K562 (cell line): ENCODE results near the gene TSPAN14. TPM values are rescaled to one million over a fixed set of nuclear protein-coding genes. Genes with fewer than 3 reads are reported as not detected.

ENCODE experiments used
- BCOR ChIP-seq: fragments of 450-650 bp; IDR thresholded peaks from 2 replicates; pipeline ENCODE4 v1.6.1; 2016
- CC2D1A ChIP-seq: fragments of 450-650 bp; IDR thresholded peaks from 2 replicates; pipeline ENCODE4 v1.6.1; 2017; ENCODE audit warnings: mild to moderate bottlenecking
- DPF2 ChIP-seq: fragments of 450-650 bp; IDR thresholded peaks from 2 replicates; pipeline ENCODE4 v1.6.1; 2016
- HMG20B ChIP-seq: fragments of 250-450 bp; sonication (Bioruptor Pico); IDR thresholded peaks from 2 replicates; pipeline ENCODE4 v1.5.0; 2021; ENCODE audit warnings: mild to moderate bottlenecking
- HSF4 ChIP-seq: fragments of 250-450 bp; sonication (Bioruptor Pico); IDR thresholded peaks from 2 replicates; pipeline ENCODE4 v2.1.2; 2022; ENCODE audit warnings: mild to moderate bottlenecking, moderate library complexity, borderline replicate concordance
- ILK ChIP-seq: fragments of 450-650 bp; IDR thresholded peaks from 2 replicates; pipeline ENCODE4 v1.6.1; 2016; ENCODE audit warnings: missing genetic modification characterization, low read depth, mild to moderate bottlenecking, missing compliant biosample characterization, moderate library complexity, borderline replicate concordance
- JUND ChIP-seq, 2 experiments: IDR thresholded peaks; 2 replicates in 1 of 2; 3 replicates in 1 of 2; pipeline ENCODE4 v1.6.1; 2011; ENCODE audit warnings: borderline replicate concordance in 2 of 2, low read depth in 2 of 2, low read length in 2 of 2, improper control_type of control experiment in 1 of 2, missing biosample characterization in 1 of 2, missing genetic modification characterization in 1 of 2, missing genetic modification reagents in 1 of 2
- LEF1 ChIP-seq: fragments of 450-650 bp; IDR thresholded peaks from 2 replicates; pipeline ENCODE4 v1.6.1; 2016; ENCODE audit warnings: mild to moderate bottlenecking
- MAFK ChIP-seq: IDR thresholded peaks from 2 replicates; pipeline ENCODE4 v1.6.1; 2011; ENCODE audit warnings: low read length, improper control_type of control experiment
- MYC ChIP-seq, 2 experiments: fragments of 250-450 bp in 1 of 2; sonication (Bioruptor Pico) in 1 of 2; IDR thresholded peaks; 2 replicates each; pipeline versions ENCODE4 v1.5.1 to v1.6.1; 2012 to 2021; ENCODE audit warnings: low read depth in 2 of 2, borderline replicate concordance in 1 of 2, improper control_type of control experiment in 1 of 2, low read length in 1 of 2, mild to moderate bottlenecking in 1 of 2, moderate library complexity in 1 of 2
- PHTF2 ChIP-seq: fragments of 250-450 bp; sonication (Bioruptor Pico); IDR thresholded peaks from 2 replicates; pipeline ENCODE4 v1.5.0; 2021; ENCODE audit warnings: mild to moderate bottlenecking
- RBM39 ChIP-seq: fragments of 200-400 bp; formaldehyde crosslinking; optimal IDR thresholded peaks from 2 replicates; pipeline ENCODE3; 2018; ENCODE audit warnings: low read depth, low read length
- RNF2 ChIP-seq: sonication (generic); IDR thresholded peaks from 2 replicates; pipeline ENCODE4 v1.6.1; 2016
- ZBTB7A ChIP-seq: IDR thresholded peaks from 2 replicates; pipeline ENCODE4 v1.6.1; 2011; ENCODE audit warnings: low read depth, mild to moderate bottlenecking, low read length, moderate library complexity, borderline replicate concordance; ENCODE audit not compliant: control insufficient read depth
- ZNF766 ChIP-seq: fragments of 200-800 bp; sonication (Bioruptor generic); conservative IDR thresholded peaks from 2 replicates; pipeline ENCODE4 v1.6.1; 2016; ENCODE audit warnings: missing genetic modification characterization, missing compliant biosample characterization
- polyA plus RNA-seq, 8 experiments: library from polyadenylated mRNA; depleted of rRNA in 4 of 8; stranded (reverse) in 5 of 8; unstranded in 3 of 8; fragments of >200 nt; fragmentation: Nextera tagmentation in 2 of 8; fragmentation: Illumina TruSeq in 1 of 8; extraction: Ambion mirVana in 2 of 8; extraction: Trizol in 1 of 8; gene quantifications; 2 replicates each; pipeline versions ENCODE4 v1.2.1 to v1.2.3, GENCODE V29; 2011 to 2014; ENCODE audit warnings: inconsistent platforms in 1 of 8, missing spikeins in 1 of 8
- total RNA-seq, 7 experiments: library from RNA; depleted of rRNA in 6 of 7; stranded (reverse); fragments of >200 nt in 6 of 7; fragmentation: Illumina TruSeq in 2 of 7; extraction: Trizol in 2 of 7; gene quantifications; 2 replicates each; pipeline versions ENCODE4 v1.2.1 to v1.2.3, GENCODE V29; 2011 to 2021; ENCODE audit warnings: low replicate concordance in 1 of 7
- TF ChIP-seq, protein P1 (sequence below): fragments of 450-650 bp; IDR thresholded peaks from 2 replicates; pipeline ENCODE4 v1.6.1; 2016; ENCODE audit warnings: borderline replicate concordance
- TF ChIP-seq, protein P2 (sequence below): fragments of 450-650 bp; IDR thresholded peaks from 2 replicates; pipeline ENCODE4 v1.6.1; 2016
- TF ChIP-seq, protein P3 (sequence below): fragments of 450-650 bp; IDR thresholded peaks from 2 replicates; pipeline ENCODE4 v1.6.1; 2017; ENCODE audit warnings: antibody characterized with exemption, mild to moderate bottlenecking
- TF ChIP-seq, protein P4 (sequence below): sonication (generic); formaldehyde crosslinking; IDR thresholded peaks from 2 replicates; pipeline ENCODE4 v1.8.0; 2022; ENCODE audit warnings: mild to moderate bottlenecking, low read depth, missing genetic modification reagents

The TSPAN14 gene
- total and polyA plus RNA-seq, 9 of the 15 experiments (the other 6 are each of a cell fraction or from before 2014, with no cell fraction given): 5.8 to 92.9 (median 23.3) TPM

DNA sequence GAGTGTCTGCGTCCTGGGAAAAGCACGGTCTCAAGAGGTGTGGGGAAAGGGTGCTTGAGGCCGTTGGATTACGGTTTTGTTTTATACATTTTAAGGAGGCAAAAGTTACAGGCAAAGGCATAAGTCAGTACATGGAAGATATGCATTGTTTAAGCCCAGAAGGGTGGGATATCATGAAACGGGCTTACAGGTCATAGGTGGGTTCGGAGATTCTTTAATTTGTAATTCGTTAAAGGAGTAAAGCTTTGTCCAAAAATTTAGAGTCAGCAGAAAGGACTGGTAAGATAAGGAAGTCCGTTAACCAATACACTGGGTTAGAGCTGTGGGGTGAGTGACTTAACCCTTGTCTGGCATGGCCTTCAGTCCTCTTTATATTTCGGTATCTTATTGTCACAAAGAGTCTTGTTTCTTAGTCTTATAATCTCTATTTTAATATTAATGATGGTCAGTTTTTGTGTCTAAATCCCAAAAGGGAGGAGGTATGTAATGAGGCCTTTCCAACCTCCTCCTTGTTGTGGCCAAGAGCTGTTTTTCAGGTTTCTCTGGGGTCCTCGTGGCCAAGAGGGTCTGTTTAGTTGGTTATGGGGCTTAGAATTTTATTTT lies 12.7 kb downstream of the TSPAN14 start (continued):
- TF ChIP-seq HMG20B (no peak), RNF2 (0 out of 2 replicates have a peak, but pooled peaks have one; percentile 27), PHTF2 (no peak), ZNF766 (CRISPR knock-in tag) (peak; percentile 87), HSF4 (0 out of 2 replicates have a peak, but pooled peaks have one; percentile 2), CC2D1A (peak; percentile 13; the same call in 1 of the 2 replicates), LEF1 (peak; percentile 54; the same call in 1 of the 2 replicates), JUND (IDR thresholded peaks at IDR 0.05; ENCODE audit: borderline replicate concordance, low read depth, low read length) (peak; percentile 29; the same call in 1 of the 2 replicates), JUND (tag; IDR thresholded peaks at IDR 0.05; ENCODE audit: borderline replicate concordance, low read depth, low read length) (peak; percentile 63; the same call in 2 of the 3 replicates), DPF2 (peak; percentile 72; the same call in 1 of the 2 replicates), MYC (IDR thresholded peaks at IDR 0.05; ENCODE audit: low read depth, low read length) (no peak), MYC (CRISPR knock-in tag; IDR thresholded peaks at IDR 0.05; ENCODE audit: borderline replicate concordance, low read depth) (no peak), ZBTB7A (no peak), MAFK (peak; percentile 86), ILK (no peak), BCOR (no peak), RBM39 (no peak)
- TF ChIP-seq, protein P1, sequence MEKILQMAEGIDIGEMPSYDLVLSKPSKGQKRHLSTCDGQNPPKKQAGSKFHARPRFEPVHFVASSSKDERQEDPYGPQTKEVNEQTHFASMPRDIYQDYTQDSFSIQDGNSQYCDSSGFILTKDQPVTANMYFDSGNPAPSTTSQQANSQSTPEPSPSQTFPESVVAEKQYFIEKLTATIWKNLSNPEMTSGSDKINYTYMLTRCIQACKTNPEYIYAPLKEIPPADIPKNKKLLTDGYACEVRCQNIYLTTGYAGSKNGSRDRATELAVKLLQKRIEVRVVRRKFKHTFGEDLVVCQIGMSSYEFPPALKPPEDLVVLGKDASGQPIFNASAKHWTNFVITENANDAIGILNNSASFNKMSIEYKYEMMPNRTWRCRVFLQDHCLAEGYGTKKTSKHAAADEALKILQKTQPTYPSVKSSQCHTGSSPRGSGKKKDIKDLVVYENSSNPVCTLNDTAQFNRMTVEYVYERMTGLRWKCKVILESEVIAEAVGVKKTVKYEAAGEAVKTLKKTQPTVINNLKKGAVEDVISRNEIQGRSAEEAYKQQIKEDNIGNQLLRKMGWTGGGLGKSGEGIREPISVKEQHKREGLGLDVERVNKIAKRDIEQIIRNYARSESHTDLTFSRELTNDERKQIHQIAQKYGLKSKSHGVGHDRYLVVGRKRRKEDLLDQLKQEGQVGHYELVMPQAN: 0 out of 2 replicates have a peak, but pooled peaks have one; percentile 29
- TF ChIP-seq, protein P2, sequence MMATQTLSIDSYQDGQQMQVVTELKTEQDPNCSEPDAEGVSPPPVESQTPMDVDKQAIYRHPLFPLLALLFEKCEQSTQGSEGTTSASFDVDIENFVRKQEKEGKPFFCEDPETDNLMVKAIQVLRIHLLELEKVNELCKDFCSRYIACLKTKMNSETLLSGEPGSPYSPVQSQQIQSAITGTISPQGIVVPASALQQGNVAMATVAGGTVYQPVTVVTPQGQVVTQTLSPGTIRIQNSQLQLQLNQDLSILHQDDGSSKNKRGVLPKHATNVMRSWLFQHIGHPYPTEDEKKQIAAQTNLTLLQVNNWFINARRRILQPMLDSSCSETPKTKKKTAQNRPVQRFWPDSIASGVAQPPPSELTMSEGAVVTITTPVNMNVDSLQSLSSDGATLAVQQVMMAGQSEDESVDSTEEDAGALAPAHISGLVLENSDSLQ: 0 out of 2 replicates have a peak, but pooled peaks have one; percentile 4
- TF ChIP-seq, protein P3, sequence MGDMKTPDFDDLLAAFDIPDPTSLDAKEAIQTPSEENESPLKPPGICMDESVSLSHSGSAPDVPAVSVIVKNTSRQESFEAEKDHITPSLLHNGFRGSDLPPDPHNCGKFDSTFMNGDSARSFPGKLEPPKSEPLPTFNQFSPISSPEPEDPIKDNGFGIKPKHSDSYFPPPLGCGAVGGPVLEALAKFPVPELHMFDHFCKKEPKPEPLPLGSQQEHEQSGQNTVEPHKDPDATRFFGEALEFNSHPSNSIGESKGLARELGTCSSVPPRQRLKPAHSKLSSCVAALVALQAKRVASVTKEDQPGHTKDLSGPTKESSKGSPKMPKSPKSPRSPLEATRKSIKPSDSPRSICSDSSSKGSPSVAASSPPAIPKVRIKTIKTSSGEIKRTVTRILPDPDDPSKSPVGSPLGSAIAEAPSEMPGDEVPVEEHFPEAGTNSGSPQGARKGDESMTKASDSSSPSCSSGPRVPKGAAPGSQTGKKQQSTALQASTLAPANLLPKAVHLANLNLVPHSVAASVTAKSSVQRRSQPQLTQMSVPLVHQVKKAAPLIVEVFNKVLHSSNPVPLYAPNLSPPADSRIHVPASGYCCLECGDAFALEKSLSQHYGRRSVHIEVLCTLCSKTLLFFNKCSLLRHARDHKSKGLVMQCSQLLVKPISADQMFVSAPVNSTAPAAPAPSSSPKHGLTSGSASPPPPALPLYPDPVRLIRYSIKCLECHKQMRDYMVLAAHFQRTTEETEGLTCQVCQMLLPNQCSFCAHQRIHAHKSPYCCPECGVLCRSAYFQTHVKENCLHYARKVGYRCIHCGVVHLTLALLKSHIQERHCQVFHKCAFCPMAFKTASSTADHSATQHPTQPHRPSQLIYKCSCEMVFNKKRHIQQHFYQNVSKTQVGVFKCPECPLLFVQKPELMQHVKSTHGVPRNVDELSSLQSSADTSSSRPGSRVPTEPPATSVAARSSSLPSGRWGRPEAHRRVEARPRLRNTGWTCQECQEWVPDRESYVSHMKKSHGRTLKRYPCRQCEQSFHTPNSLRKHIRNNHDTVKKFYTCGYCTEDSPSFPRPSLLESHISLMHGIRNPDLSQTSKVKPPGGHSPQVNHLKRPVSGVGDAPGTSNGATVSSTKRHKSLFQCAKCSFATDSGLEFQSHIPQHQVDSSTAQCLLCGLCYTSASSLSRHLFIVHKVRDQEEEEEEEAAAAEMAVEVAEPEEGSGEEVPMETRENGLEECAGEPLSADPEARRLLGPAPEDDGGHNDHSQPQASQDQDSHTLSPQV: peak; percentile 91
- TF ChIP-seq, protein P4, sequence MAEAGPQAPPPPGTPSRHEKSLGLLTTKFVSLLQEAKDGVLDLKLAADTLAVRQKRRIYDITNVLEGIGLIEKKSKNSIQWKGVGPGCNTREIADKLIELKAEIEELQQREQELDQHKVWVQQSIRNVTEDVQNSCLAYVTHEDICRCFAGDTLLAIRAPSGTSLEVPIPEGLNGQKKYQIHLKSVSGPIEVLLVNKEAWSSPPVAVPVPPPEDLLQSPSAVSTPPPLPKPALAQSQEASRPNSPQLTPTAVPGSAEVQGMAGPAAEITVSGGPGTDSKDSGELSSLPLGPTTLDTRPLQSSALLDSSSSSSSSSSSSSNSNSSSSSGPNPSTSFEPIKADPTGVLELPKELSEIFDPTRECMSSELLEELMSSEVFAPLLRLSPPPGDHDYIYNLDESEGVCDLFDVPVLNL (CRISPR knock-in tag): no peak
